ENCODE results near the gene ST6GAL2. TPM values are rescaled to one million over a fixed set of nuclear protein-coding genes. Genes with fewer than 3 reads are reported as not detected.

The ST6GAL2 gene
- total and polyA plus RNA-seq, 8 donors: 0.93 to 5.4 (median 4.2) TPM

DNA sequence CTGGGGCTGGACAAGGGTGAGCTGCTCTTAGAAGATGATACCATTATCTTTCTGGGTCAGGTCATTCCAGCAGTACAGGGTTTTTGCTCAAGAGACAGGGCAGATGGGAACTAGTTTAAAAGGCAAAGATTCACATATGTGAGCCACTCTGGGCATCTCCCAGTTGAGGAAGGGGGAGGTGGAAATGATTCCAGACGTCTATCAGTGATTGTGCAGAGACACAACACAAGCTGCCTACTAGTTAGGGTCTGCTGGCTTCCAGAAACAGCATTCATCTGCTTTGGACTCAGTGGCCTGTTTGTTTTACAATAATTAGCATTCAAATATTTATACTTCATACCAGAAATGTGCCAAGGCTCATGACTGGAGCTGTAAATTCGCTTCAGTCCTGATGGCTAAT is 32.3 kb downstream of the ST6GAL2 start:
- no peak for DNase-seq
- H3K4me1 ChIP-seq: no peaks in the 10 kb centered on the region
- intact Hi-C loops (cut with DNase I): no loop called here

DNA sequence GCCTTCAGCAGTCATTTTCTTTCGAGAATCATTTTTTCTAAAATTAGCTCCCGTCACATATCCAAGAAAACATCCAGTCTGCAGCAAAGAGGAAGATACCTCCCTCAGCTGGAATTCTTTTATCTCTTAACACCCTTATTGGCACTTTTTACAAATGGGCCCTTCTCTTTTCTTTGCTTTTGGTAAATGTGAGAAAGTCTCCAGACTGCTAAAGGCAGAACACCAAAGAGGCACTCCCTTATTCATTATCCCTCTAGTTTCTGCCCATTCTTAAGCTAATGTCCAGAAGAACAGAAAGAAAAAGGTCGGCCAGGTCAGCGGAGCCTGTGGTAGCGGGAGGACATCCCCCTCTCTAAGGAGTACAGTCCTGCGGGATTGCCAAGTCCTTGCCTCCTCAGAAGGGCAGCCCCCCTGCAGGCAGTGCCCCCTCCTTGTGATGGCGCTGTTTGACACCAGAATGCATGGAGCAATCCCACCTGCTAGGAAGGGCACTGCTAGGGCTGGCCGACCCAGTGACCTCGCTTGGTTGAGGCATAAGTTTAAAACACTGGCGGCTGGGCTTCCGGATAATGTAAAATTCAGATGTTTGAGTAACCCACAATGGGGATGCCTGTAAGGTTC is 34.0 kb downstream of the ST6GAL2 start:
- DNase-seq (no peak), ATAC-seq (no peak)
- intact Hi-C loops (cut with DNase I): no loop called here
- H3K27ac ChIP-seq: no peak overlapping the region
- H3K27me3 ChIP-seq: no peaks in the 10 kb centered on the region
- H3K4me3 ChIP-seq: no peak overlapping the region
- TF ChIP-seq, protein P1, sequence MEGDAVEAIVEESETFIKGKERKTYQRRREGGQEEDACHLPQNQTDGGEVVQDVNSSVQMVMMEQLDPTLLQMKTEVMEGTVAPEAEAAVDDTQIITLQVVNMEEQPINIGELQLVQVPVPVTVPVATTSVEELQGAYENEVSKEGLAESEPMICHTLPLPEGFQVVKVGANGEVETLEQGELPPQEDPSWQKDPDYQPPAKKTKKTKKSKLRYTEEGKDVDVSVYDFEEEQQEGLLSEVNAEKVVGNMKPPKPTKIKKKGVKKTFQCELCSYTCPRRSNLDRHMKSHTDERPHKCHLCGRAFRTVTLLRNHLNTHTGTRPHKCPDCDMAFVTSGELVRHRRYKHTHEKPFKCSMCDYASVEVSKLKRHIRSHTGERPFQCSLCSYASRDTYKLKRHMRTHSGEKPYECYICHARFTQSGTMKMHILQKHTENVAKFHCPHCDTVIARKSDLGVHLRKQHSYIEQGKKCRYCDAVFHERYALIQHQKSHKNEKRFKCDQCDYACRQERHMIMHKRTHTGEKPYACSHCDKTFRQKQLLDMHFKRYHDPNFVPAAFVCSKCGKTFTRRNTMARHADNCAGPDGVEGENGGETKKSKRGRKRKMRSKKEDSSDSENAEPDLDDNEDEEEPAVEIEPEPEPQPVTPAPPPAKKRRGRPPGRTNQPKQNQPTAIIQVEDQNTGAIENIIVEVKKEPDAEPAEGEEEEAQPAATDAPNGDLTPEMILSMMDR (IDR thresholded peaks at IDR 0.05): no peak
- H3K9me3 ChIP-seq: no peaks in the 10 kb centered on the region
- H3K36me3 ChIP-seq: no peaks in the 10 kb centered on the region
- no peaks in the 10 kb centered on the region for H3K4me1 ChIP-seq

More for the DNA sequence above, 32.3 kb downstream of the ST6GAL2 start:
- Histone ChIP-seq H3K9me3 (peaks cover 0 to 3% of the 10 kb centered on the region in 2 donors), H3K27me3 (no peaks in the 10 kb centered on the region), H3K27ac (no peak overlapping the region), H3K36me3 (no peaks in the 10 kb centered on the region), H3K4me3 (no peak overlapping the region)
- TF ChIP-seq, protein P1 (IDR thresholded peaks at IDR 0.05): no peak
- ATAC-seq: no peak

DNA sequence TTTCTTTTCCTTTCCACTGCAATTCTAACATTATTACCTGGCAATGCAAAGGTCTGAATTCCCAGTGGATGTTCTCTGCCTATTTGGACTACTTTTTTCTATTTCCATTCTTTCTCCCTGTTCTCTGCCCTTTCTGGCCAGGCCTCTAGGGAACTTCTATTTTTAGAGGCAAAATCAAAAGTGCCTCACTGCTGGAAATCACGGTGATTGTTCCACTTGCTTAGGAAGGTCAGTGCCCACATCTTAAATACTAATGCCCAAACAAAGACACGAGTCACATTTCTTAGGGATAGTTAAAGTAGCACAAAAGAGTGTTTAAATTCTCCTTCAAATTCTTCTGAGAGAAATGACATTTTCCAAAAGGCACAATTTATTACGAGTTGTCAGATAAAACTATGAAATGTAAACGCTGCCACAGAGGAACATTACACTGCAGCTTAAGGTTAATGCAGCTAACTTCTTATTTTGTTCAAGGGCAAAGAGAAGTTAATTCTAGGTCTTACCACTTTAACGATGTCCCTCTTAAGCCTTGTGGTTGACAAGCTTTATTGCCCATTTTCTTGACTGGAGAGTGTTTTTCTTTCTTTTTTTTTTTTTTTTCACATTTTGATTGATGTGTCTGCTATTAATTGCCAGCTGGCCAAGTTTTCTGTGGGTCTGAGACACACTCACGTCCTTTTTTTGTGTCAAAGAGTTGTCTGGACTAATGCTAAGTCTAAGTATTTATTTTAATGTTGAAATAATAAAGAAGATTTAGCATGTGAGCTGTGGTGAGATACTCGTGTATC is 34.7 kb downstream of the ST6GAL2 start:
- Histone ChIP-seq H3K9me3 (no peaks in the 10 kb centered on the region), H3K4me1 (no peaks in the 10 kb centered on the region), H3K27me3 (no peaks in the 10 kb centered on the region), H3K4me3 (no peak overlapping the region), H3K36me3 (no peaks in the 10 kb centered on the region), H3K27ac (no peak overlapping the region)
- TF ChIP-seq, protein P1 (IDR thresholded peaks at IDR 0.05): no peak
- intact Hi-C loops (cut with DNase I): no loop called here
- no peak for DNase-seq
- ATAC-seq: no peak

DNA sequence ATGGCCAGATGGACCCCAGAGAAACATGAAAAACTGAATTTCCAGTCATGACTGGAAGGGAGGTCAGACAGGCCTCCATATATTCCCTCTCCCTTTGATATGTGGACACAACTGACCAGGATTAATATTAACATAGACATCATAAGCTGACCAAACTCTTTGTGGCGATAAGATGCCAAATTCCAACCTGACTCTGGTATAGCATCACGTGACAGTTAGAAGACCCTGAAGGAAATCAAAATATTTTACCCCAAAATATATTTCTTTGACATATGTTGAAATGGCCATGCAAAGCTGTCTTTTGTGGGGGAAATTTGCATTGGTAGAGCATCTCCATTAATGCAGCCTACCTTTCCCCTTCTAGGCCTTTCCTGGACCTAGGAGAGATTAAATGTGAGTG is 36.7 kb downstream of the ST6GAL2 start:
- TF ChIP-seq, protein P1 (IDR thresholded peaks at IDR 0.05): no peak
- intact Hi-C loops (cut with DNase I): no loop called here
- Histone ChIP-seq H3K27me3 (no peaks in the 10 kb centered on the region), H3K9me3 (no peaks in the 10 kb centered on the region), H3K4me3 (no peak overlapping the region), H3K36me3 (no peaks in the 10 kb centered on the region), H3K4me1 (no peaks in the 10 kb centered on the region), H3K27ac (no peak overlapping the region)
- ATAC-seq (no peak), DNase-seq (no peak)

DNA sequence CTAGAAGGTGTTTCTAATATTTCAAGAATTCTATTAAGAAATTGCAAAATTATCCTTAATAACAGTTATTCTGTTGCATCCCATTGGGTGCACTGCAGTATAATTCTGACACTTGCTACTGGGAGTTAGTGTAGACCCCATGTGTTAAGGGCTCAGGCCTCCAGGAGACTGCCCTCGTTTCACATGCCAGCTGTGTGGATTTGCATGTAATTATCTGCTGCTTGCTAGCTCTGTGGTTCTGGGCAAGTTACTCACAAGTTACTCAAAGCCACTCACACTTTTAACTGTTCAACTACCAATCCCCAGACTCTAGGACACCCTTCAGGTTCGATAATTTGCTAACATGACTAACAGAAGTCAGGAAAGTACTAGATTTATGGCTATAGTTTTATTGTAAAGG is 38.6 kb downstream of the ST6GAL2 start:
- Histone ChIP-seq H3K4me3 (no peak overlapping the region), H3K36me3 (no peaks in the 10 kb centered on the region), H3K27ac (no peak overlapping the region), H3K27me3 (no peaks in the 10 kb centered on the region), H3K9me3 (no peaks in the 10 kb centered on the region), H3K4me1 (no peaks in the 10 kb centered on the region)
- TF ChIP-seq, protein P1 (IDR thresholded peaks at IDR 0.05): no peak
- intact Hi-C loops (cut with DNase I): no loop called here
- DNase-seq (no peak), ATAC-seq (no peak)

All from left lung (tissue), 10 donors.